ENCODE measurements around the gene SLMAP.
"Not testable (repeated sequence)": the region's sequence is repeated elsewhere in the genome, so short reads cannot be mapped to it uniquely, and the experiment has no call there.

Gene SLMAP

DNA sequence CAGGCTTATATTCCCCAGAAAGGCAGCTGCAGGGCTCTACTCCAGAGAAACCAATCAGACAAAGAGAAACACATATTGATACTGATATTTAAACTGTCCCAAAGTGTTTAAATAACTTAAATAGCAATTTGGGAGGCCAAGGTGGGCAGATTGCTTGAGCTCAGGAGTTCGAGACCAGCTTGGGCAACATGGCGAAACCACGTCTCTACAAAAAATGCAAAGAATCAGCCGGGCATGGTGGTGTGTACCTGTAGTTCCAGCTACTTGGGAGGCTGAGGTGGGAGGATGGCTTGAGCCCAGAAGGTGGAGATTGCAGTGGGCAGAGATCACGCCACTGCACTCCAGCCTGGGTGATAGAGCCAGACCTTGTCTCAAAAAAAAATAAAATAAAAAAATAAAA, 128.3 kb downstream of the SLMAP start:
- H3K9ac ChIP-seq (ENCODE audit: low read length); H3K36me3 ChIP-seq (ENCODE audit: control insufficient read depth, insufficient read depth, low read length); H3K4me1 ChIP-seq (ENCODE audit: control insufficient read depth, insufficient read depth, low read length); H3K27me3 ChIP-seq (ENCODE audit: control insufficient read depth, insufficient read depth, low read length); H3K4me3 ChIP-seq (ENCODE audit: low read length); H3K9me3 ChIP-seq (ENCODE audit: control insufficient read depth, low read length): not testable (repeated sequence)

GRCh38 chr3:57889807-57890206, 133.7 kb downstream of the SLMAP start:
- no peaks in the 10 kb centered on the region for H3K4me1 ChIP-seq (ENCODE audit: control insufficient read depth, insufficient read depth, low read length)
- H3K9ac ChIP-seq (ENCODE audit: low read length), result no peak overlapping the region
- H3K36me3 ChIP-seq (ENCODE audit: control insufficient read depth, insufficient read depth, low read length), result no peaks in the 10 kb centered on the region
- H3K9me3 ChIP-seq (ENCODE audit: control insufficient read depth, low read length), result no peaks in the 10 kb centered on the region
- H3K27me3 ChIP-seq (ENCODE audit: control insufficient read depth, insufficient read depth, low read length), result no peaks in the 10 kb centered on the region
- H3K4me3 ChIP-seq (ENCODE audit: low read length), result no peak overlapping the region

GRCh38 chr3:57890874-57891273, 134.8 kb downstream of the SLMAP start:
- Histone ChIP-seq H3K27me3 (ENCODE audit: control insufficient read depth, insufficient read depth, low read length) (no peaks in the 10 kb centered on the region), H3K9ac (ENCODE audit: low read length) (no peak overlapping the region), H3K36me3 (ENCODE audit: control insufficient read depth, insufficient read depth, low read length) (no peaks in the 10 kb centered on the region), H3K4me3 (ENCODE audit: low read length) (no peak overlapping the region), H3K9me3 (ENCODE audit: control insufficient read depth, low read length) (no peaks in the 10 kb centered on the region), H3K4me1 (ENCODE audit: control insufficient read depth, insufficient read depth, low read length) (no peaks in the 10 kb centered on the region)

GRCh38 chr3:57892423-57892822, 136.3 kb downstream of the SLMAP start:
- H3K4me3 ChIP-seq (ENCODE audit: low read length), result no peak overlapping the region
- no peaks in the 10 kb centered on the region for H3K4me1 ChIP-seq (ENCODE audit: control insufficient read depth, insufficient read depth, low read length)
- no peak overlapping the region for H3K9ac ChIP-seq (ENCODE audit: low read length)
- no peaks in the 10 kb centered on the region for H3K27me3 ChIP-seq (ENCODE audit: control insufficient read depth, insufficient read depth, low read length)
- H3K36me3 ChIP-seq (ENCODE audit: control insufficient read depth, insufficient read depth, low read length), result no peaks in the 10 kb centered on the region
- no peaks in the 10 kb centered on the region for H3K9me3 ChIP-seq (ENCODE audit: control insufficient read depth, low read length)

DNA sequence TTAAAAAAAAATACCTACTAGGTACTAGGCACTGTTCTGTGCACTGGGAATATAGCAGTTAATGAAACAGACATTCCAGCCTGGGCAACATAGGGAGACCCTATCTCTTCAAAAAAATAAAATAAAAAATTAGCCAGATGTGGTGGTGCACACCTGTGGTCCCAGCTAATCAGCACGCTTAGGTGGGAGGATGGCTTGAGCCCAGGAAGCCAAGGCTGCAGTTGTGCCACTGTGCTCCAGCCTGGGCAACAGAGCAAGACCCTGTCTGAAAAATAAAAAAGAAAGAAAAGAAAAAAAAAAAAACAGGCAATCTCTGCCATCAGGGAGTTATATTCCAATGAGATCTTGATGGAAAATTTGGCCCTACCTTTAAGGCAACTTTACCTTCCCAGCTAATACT, 137.0 kb downstream of the SLMAP start:
- Histone ChIP-seq H3K9ac (ENCODE audit: low read length) (no peak overlapping the region), H3K4me1 (ENCODE audit: control insufficient read depth, insufficient read depth, low read length) (no peaks in the 10 kb centered on the region), H3K9me3 (ENCODE audit: control insufficient read depth, low read length) (no peaks in the 10 kb centered on the region), H3K36me3 (ENCODE audit: control insufficient read depth, insufficient read depth, low read length) (no peaks in the 10 kb centered on the region), H3K4me3 (ENCODE audit: low read length) (no peak overlapping the region), H3K27me3 (ENCODE audit: control insufficient read depth, insufficient read depth, low read length) (no peaks in the 10 kb centered on the region)

GRCh38 chr3:57893668-57894067, 137.6 kb downstream of the SLMAP start:
- H3K4me1 ChIP-seq (ENCODE audit: control insufficient read depth, insufficient read depth, low read length), result no peaks in the 10 kb centered on the region
- H3K27me3 ChIP-seq (ENCODE audit: control insufficient read depth, insufficient read depth, low read length), result no peaks in the 10 kb centered on the region
- H3K9ac ChIP-seq (ENCODE audit: low read length), result no peak overlapping the region
- no peak overlapping the region for H3K4me3 ChIP-seq (ENCODE audit: low read length)
- H3K36me3 ChIP-seq (ENCODE audit: control insufficient read depth, insufficient read depth, low read length), result no peaks in the 10 kb centered on the region
- H3K9me3 ChIP-seq (ENCODE audit: control insufficient read depth, low read length), result no peaks in the 10 kb centered on the region

DNA sequence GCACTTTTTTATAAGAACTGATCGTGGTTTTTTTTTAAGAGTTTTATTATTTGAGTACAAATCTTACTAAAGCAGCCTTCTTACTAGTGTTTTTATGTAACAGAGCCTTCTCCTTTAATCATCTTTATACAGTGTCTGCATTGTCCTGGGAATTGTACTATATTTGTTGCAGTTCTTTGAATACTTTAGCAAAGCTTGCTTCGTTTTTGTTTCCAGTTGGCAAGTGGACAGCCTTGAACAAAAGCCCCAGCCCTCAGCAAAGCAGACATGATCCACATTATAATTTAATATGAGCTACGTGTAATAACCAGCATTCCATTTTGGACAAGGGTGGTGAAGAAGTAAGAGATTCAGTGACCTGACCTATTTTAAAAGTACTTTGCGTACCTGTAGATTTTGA, 139.9 kb downstream of the SLMAP start:
- Histone ChIP-seq H3K36me3 (ENCODE audit: control insufficient read depth, insufficient read depth, low read length) (no peaks in the 10 kb centered on the region), H3K27me3 (ENCODE audit: control insufficient read depth, insufficient read depth, low read length) (no peaks in the 10 kb centered on the region), H3K9me3 (ENCODE audit: control insufficient read depth, low read length) (no peaks in the 10 kb centered on the region), H3K4me1 (ENCODE audit: control insufficient read depth, insufficient read depth, low read length) (no peaks in the 10 kb centered on the region), H3K9ac (ENCODE audit: low read length) (no peak overlapping the region), H3K4me3 (ENCODE audit: low read length) (no peak overlapping the region)

GRCh38 chr3:57896691-57897090, 140.6 kb downstream of the SLMAP start:
- H3K4me3 ChIP-seq (ENCODE audit: low read length), result no peak overlapping the region
- no peaks in the 10 kb centered on the region for H3K36me3 ChIP-seq (ENCODE audit: control insufficient read depth, insufficient read depth, low read length)
- H3K9me3 ChIP-seq (ENCODE audit: control insufficient read depth, low read length), result no peaks in the 10 kb centered on the region
- no peak overlapping the region for H3K9ac ChIP-seq (ENCODE audit: low read length)
- H3K27me3 ChIP-seq (ENCODE audit: control insufficient read depth, insufficient read depth, low read length), result no peaks in the 10 kb centered on the region
- no peaks in the 10 kb centered on the region for H3K4me1 ChIP-seq (ENCODE audit: control insufficient read depth, insufficient read depth, low read length)

DNA sequence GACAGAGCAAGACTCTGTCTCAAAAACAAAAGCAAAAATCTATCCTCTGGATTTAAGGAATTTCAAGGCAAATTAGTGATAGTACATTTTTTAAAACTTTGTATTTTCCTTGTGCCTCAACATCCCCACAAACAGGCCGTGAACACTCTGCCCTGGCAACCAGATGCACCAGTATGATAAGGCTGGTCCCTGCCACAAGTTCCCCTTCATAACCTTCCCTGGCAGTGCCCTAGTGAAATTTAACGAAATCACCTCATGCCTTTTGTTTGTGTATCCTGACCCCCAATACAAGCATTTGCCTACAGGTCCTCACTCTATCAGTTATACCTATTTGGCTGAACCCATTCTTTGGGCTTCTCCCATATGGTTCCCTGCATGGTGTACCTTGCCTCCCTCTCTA, 144.7 kb downstream of the SLMAP start:
- no peak overlapping the region for H3K4me3 ChIP-seq (ENCODE audit: low read length)
- no peaks in the 10 kb centered on the region for H3K4me1 ChIP-seq (ENCODE audit: control insufficient read depth, insufficient read depth, low read length)
- no peaks in the 10 kb centered on the region for H3K36me3 ChIP-seq (ENCODE audit: control insufficient read depth, insufficient read depth, low read length)
- H3K27me3 ChIP-seq (ENCODE audit: control insufficient read depth, insufficient read depth, low read length), result no peaks in the 10 kb centered on the region
- no peaks in the 10 kb centered on the region for H3K9me3 ChIP-seq (ENCODE audit: control insufficient read depth, low read length)
- H3K9ac ChIP-seq (ENCODE audit: low read length), result no peak overlapping the region

GRCh38 chr3:57903124-57903890, 147.2 kb downstream of the SLMAP start:
- no peak overlapping the region for H3K9ac ChIP-seq (ENCODE audit: low read length)
- no peaks in the 10 kb centered on the region for H3K9me3 ChIP-seq (ENCODE audit: control insufficient read depth, low read length)
- H3K4me1 ChIP-seq (ENCODE audit: control insufficient read depth, insufficient read depth, low read length), result no peaks in the 10 kb centered on the region
- no peaks in the 10 kb centered on the region for H3K36me3 ChIP-seq (ENCODE audit: control insufficient read depth, insufficient read depth, low read length)
- H3K27me3 ChIP-seq (ENCODE audit: control insufficient read depth, insufficient read depth, low read length), result no peaks in the 10 kb centered on the region
- no peak overlapping the region for H3K4me3 ChIP-seq (ENCODE audit: low read length)

GRCh38 chr3:57910990-57911389, 154.9 kb downstream of the SLMAP start:
- H3K9ac ChIP-seq (ENCODE audit: low read length), result no peak overlapping the region
- no peak overlapping the region for H3K4me3 ChIP-seq (ENCODE audit: low read length)
- H3K9me3 ChIP-seq (ENCODE audit: control insufficient read depth, low read length), result no peaks in the 10 kb centered on the region
- H3K4me1 ChIP-seq (ENCODE audit: control insufficient read depth, insufficient read depth, low read length), result no peaks in the 10 kb centered on the region
- H3K27me3 ChIP-seq (ENCODE audit: control insufficient read depth, insufficient read depth, low read length), result no peaks in the 10 kb centered on the region
- no peaks in the 10 kb centered on the region for H3K36me3 ChIP-seq (ENCODE audit: control insufficient read depth, insufficient read depth, low read length)

DNA sequence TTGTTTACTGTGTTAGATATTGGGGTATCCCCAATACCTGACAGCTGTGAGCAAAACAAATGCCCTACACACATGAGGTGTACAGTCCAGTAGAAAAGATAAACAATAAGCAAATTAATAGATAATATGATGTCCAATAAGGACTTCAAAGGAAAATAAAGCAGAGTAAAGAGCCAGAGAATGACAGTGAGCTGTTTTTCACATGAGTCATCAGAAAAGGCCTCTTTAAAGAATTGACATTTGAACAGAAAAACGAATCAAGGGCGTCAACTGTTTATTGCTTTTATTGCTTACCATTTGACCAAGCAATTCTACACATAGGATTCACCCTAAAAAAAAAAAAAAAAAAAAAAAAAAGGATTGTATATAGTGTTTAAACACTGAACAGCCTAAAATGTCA, 155.5 kb downstream of the SLMAP start:
- Histone ChIP-seq H3K27me3 (ENCODE audit: control insufficient read depth, insufficient read depth, low read length) (no peaks in the 10 kb centered on the region), H3K9ac (ENCODE audit: low read length) (no peak overlapping the region), H3K4me3 (ENCODE audit: low read length) (no peak overlapping the region), H3K4me1 (ENCODE audit: control insufficient read depth, insufficient read depth, low read length) (no peaks in the 10 kb centered on the region), H3K36me3 (ENCODE audit: control insufficient read depth, insufficient read depth, low read length) (no peaks in the 10 kb centered on the region), H3K9me3 (ENCODE audit: control insufficient read depth, low read length) (no peaks in the 10 kb centered on the region)

DNA sequence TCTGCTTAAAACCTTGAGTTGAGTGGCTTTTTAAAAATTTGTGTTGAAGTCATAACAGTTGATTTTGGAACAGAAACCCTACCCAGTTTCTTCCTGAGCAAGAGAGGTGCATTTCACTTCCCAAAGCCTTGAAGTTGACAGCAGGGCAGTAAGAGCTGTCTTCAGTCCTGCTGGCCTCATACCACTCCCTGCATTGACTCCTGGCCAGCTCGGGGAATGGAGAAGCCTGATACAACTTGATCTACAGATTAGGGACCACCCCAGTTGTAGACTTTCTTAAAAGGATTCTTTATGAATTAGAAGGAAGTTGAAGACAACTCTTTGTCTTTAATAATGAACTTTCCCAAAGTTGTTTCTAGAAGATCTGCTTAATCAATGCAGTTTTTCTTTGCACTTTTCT, 161.5 kb downstream of the SLMAP start:
- no peak overlapping the region for H3K4me3 ChIP-seq (ENCODE audit: low read length)
- H3K9ac ChIP-seq (ENCODE audit: low read length), result no peak overlapping the region
- H3K9me3 ChIP-seq (ENCODE audit: control insufficient read depth, low read length), result no peaks in the 10 kb centered on the region
- no peaks in the 10 kb centered on the region for H3K4me1 ChIP-seq (ENCODE audit: control insufficient read depth, insufficient read depth, low read length)
- H3K36me3 ChIP-seq (ENCODE audit: control insufficient read depth, insufficient read depth, low read length), result peaks cover 3% of the 10 kb centered on the region
- no peaks in the 10 kb centered on the region for H3K27me3 ChIP-seq (ENCODE audit: control insufficient read depth, insufficient read depth, low read length)

All from mucosa of stomach (tissue), 1 donor.